Adrenal gland (tissue), 5 donors: Measurements from ENCODE around the gene HSF2BP.
"Not testable (repeated sequence)": the region's sequence is repeated elsewhere in the genome, so short reads cannot be mapped to it uniquely, and the experiment has no call there.

ENCODE experiments used
- CTCF ChIP-seq, 6 experiments: fragments of 450-650 bp in 4 of 6; fragments of 200-600 bp in 2 of 6; sonication (generic) in 1 of 6; IDR thresholded peaks; 1 replicate in 5 of 6; 2 replicates in 1 of 6; pipeline versions ENCODE4 v1.5.1 to v1.8.0; 2016 to 2021; ENCODE audit warnings: antibody characterized with exemption in 6 of 6, mild to moderate bottlenecking in 2 of 6, moderate library complexity in 1 of 6
- POLR2A ChIP-seq, 2 donors: fragments of 450-650 bp; IDR thresholded peaks; one replicate each; pipeline ENCODE4 v1.6.1; 2017; ENCODE audit warnings: antibody characterized with exemption in 2 of 2, mild to moderate bottlenecking in 2 of 2, moderate library complexity in 1 of 2
- donor health status: DM: no; HTN: no; CAD: no.

GRCh38 chr21:43522495-43523131 is 136.7 kb downstream of the HSF2BP start:
- not testable (repeated sequence) for TF ChIP-seq CTCF, POLR2A (IDR thresholded peaks at IDR 0.05)
